Activated CD8-positive, alpha-beta memory T cell treated with anti-CD3 and anti-CD28 coated beads, Interleukin-2, amount 50 U/mL, for 48 hours (primary cell): Measurements from ENCODE around the gene KAT6B.

Source experiments
- DNase-seq: peaks from one replicate; pipeline ENCODE4 v3.0.0-alpha.2; 2020

Gene KAT6B

GRCh38 chr10:74991435-74991834, 165.0 kb downstream of the KAT6B start:
- DNase-seq, result no peak

DNA sequence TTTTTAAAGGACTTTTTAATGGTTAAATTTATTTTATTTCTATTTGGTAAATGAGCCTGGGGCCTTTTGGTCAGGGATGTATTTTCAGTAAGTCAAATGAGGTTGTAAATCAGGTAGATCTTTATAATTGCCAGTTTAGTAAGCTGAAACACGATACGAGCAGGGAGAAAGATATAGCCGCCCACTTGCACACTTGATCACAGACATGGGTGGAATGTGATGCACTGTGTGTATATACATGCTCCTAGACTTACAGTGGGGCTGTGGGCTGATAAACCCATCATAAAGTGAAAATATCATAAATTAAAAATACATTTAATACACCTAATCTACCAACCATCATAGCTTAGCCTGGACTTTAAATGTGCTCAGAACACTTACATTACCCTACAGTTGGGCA, 165.7 kb downstream of the KAT6B start:
- DNase-seq, result no peak

DNA sequence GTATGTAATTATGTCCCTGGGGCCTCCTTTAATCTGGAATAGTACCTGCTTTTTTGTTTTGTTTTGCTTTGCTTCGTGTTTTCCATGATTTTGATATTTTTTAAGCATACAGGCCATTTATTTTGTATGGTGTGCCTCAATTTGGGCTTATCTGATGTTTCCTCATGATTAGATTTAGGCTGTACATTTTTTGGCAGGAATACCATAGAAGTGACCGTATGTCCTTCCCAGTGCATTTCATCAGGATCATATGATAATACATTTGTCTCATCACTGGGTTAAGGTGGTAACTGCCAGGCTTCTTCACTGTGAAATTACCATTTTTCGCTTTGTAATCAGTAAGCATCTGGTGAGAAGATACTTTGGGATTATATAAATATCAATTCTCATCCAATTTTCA, 167.2 kb downstream of the KAT6B start:
- no peak for DNase-seq

DNA sequence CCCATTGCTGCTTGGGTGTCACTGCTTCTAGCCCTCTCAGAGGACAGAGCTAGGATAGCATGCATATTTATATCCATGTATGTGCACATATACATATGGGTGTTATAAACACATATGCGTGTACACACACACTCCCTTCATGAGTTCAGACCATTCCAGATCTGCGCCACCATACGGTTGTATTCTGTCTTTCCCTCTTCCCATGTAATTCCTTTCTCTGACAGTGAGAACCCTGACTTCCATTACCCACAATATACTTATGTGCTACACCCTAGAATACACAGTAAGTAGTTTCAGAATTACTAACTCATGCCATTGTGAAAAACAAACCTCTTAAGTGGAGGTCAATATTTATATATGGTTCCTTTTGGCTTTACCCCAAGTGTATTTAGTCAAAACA, 168.5 kb downstream of the KAT6B start:
- DNase-seq, result no peak

- no peak for DNase-seq
Observed at GRCh38 chr10:74995806-74996205, 169.4 kb downstream of the KAT6B start.

DNA sequence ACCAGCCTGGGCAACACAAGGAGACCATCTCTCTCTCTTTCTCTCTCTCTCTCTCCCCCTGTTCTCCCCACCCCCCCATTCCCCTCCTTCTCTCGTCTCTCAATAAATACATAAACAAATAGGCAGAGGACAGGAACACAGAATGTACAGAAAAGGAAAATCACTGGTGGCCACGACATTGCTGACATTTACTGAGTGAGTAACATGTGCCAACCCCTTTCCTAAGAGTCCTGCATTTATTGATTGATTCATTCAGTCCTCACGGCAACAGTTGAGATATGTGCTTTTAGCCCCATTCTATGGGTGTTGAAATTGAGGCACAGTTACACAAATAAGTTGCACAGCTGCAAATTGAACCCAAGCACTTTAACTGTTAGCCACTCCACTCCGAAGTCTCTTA, 170.8 kb downstream of the KAT6B start:
- DNase-seq, result no peak

DNA sequence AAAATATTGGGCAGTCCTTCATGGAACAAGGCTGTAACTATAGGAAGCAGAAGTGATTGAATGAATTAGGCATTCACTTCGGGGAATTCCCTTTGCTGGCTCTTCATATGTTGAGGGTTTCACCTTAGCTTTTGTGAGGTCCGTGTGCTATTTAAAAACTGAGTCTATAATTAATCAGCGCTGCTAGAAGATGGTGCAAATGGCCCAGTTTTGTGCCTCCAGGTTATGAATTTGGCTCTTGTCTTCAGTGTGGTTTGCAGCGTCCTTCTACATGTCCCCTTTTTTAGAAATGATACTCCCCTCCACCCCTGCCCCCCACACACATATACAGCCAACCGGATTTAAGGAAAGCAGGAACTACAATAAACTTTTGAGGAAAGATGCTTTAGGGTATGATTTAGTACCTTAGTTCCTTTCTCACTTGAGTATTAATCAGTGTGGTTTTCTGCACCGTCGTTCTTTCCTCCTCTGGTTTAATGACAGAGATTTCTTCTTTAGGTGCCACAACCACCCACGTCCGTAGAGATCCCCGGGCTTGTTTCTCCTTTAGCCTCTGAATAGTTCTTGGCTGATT, 174.4 kb downstream of the KAT6B start:
- DNase-seq, result no peak

- no peak for DNase-seq
Observed at GRCh38 chr10:75001715-75002350, 175.4 kb downstream of the KAT6B start.

DNA sequence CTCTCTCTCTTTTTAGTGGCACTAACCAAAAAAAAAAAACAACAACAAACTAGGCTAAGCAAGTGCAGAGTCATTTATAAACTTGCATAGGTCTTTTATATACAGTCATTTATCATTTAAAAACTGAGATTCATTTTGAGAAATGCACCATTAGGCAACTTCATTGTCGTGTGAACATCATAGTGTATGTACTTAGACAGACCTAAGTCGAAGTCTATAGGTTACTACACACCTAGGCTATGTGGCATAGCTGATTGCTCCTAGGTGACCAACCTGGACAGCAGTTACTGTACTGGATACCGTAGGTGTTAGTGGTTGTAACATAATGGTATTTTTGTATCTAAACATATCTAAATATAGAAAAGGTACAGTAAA, 175.9 kb downstream of the KAT6B start:
- DNase-seq, result no peak

DNA sequence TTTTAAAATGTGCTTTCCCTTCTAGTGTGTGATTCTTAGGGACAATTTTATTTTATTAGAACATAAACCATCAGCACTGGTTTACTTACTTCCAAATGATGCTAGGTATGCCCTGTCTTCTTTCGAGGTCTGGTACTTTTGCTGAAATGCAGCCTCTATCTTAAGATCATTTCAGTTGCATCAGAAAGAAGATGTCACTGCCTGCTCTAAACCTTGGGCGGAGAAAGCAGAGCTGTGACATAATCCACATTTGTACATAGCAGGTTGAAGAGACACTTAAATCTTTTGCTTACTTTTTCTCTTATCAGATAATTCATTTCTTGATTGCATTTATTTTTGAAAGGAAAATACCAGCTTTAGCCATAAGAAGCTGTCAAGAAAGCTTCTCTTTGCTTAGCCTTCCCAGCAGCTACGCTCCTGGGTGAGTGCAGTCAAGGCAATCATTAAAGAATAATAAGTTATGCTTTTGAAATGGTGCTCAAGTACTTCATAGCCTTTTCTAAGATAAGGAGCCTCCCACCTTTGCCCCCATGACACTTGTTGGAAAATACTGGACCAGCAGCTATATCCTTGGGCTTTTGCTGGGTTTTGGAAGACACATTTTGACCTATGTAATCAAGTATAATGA, 176.7 kb downstream of the KAT6B start:
- DNase-seq, result no peak

DNA sequence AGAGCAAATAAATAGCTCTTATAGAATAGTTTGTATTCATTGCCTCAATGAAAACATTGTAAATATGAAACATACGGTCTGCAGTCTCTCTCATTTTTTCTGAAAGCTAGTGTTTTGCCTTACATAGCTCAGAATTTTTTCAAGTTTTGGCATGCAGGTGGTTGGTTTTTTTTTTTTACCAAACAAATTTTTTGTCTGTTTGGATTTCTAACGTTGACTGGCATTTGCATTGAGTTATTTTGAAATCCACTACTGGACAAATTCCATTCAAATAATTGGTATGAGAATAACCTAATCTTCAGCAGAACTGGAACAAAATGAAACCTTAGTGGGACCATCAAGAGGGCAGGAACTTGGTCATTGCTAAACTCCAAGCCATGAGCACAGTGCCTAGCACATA, 177.5 kb downstream of the KAT6B start:
- no peak for DNase-seq

DNA sequence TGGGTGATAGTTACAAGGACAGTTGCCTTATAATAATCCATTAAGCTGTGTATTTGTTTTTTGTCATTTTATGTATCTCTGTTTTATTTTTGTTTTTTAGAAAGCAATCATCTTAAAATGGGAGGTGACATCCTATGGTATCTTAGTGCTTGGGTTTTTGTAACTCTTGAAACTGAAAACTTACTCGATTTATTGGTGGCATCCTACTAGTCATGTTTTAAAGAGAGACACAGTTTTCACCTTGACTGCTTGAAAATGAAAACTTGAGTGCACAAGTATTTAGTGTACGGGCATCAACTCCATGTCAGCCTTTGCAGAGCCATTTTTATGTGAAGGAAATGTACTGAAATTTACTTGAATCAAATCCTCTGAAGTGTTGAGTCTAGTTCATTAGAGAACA, 181.2 kb downstream of the KAT6B start:
- DNase-seq, result no peak

DNA sequence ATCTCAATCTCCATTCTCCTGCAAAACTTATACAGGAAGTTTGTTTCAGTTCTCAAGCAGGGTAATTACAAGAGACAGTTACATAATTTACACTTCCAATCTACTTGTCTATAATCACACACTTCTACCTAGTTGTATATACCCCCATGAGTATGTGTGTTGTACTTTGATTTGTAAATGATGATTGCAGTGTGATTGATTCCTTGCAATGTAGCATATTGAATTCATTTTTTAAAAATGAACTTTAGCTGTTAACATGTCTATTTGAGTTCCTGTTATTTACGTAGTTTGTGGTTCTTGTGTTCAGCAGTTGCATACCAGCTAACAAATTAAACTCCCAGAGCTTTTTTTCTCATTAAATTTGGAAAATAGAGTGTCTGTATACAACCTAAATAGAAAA, 182.6 kb downstream of the KAT6B start:
- DNase-seq, result no peak

DNA sequence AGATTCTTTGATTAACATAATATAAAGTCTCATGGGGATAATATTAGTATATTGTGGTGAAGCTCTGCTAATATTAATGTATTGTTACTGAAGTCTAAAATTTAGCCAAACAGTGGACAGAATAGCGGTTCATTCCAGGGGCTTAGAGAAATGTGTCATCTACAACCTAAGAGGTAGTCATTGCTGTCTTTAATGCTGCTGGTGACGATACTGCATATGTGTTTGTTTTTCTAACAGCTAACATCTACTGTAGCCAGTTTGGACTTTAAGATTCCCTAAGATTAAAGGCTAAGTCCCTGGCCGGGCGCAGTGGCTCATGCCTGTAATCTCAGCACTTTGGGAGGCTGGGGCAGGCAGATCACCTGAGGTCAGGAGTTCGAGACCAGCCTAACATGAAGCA, 183.0 kb downstream of the KAT6B start:
- no peak for DNase-seq

DNA sequence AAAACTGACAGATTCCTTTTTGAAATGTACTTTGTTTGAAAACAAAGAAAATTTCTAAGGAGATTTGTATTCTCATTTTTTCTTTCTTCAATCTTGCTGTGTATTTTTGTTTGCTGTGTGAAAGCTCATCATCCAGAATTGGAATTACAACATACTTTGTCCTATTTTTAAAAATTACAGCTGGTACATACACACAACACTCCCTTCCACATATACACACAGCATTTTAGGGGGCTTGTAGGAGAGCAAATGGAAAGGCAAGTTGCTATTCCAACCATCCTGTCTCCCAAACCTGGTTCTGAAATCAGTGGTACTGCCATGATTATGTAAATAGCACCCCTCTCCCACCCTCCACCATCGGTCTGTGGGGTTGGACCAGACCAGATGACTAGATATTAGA, 184.0 kb downstream of the KAT6B start:
- DNase-seq, result no peak

DNA sequence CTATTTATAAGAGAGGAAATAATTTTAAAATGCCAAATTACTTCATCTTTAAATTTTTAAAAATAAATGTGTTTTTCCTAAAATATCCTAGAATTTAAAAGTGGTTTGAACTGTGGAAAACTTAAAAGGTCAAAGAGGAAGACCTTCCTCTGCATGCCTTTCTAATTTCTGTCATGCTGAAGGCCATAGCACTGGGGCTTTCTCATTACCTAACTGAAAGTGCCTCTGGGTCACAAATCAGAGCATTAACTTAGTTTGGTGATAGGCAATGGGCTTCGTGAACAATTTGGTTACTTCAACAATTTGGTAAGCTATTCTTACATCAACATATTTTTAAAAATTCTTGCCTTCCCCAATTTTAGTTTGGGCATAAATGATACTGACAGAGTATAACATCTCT, 184.8 kb downstream of the KAT6B start:
- no peak for DNase-seq

GRCh38 chr10:75012471-75012870, 186.1 kb downstream of the KAT6B start:
- DNase-seq, result no peak

GRCh38 chr10:75013007-75013406, 186.6 kb downstream of the KAT6B start:
- DNase-seq, result no peak

DNA sequence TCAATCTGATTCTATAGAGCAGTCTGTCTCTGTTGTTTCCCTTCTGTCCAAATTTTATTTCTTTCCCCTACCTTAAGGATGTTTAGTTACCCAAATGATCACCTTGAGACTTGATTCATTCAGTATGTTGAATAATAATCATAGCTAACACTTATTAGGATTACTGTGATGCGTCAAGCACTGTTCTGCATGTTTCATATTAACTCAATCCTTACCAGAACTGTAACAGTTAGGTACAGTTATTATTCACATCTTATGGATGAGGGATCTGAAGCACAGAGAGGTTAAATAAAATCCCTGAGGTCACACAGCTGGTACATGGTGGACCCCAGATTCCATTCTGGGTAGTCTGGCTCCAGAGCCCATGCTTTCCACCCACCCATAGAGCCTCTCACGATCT, 187.1 kb downstream of the KAT6B start:
- no peak for DNase-seq

DNA sequence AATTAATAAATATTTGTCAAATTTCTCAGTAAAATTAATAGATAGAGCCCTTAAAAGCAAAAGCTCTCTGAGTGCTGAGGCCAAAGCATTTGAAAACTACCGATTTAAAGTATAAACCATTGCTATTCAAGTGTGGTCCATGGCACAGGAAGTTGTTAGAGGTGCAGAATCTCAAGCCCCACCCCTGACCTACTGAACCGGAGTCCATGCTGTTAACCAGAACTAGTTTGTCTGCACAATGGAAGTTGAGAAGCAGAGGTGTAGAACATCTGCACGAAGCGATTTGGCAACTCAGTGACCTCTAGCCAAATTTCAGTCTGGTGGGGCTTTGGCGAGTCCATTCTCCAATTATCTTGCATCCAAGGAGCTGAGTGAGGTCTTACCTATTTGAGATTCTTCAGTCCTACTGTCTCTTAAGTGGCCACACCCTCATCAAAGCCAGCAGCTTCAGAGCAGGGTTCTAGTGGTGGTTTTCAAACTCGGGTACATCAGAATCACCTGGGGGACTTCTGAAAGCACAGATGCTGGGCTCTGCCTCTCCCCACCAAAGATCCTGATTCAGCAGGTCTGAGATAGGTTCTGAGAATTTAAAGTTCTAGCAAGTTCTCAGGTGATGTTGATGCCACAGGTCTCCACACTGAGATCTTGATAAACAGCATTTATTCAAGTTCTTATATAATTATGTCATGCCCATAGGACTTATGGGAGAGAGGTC, 188.3 kb downstream of the KAT6B start:
- DNase-seq, result no peak

- no peak for DNase-seq
Observed at GRCh38 chr10:75015442-75015841, 189.0 kb downstream of the KAT6B start.

DNA sequence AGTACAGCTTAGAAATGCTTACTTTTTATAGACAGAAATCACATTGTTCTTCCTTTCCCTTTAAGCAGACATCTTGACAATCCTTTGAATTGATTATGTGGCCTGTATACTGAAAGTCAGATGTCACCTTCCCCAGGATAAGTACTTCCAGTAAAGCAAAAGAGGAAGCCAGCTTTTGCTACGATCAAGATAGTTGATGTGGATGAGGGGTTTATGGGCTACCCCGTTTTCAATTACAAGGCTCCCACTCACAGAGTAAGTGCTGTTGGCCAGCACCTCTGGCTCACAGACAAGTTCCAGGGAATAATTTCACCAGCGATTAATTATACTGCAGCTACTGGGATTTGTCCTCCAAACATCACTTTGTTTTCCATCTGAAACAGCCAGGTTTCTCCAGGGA, 189.9 kb downstream of the KAT6B start:
- DNase-seq, result no peak

- DNase-seq, result no peak
Observed at GRCh38 chr10:75018251-75018650, 191.9 kb downstream of the KAT6B start.

- no peak for DNase-seq
Observed at GRCh38 chr10:75018686-75019307, 192.4 kb downstream of the KAT6B start.
